GM19099 (cell line): ENCODE measurements around the gene HOXD13.

Experiments used
- POLR2A ChIP-seq: IDR thresholded peaks from 3 replicates; pipeline ENCODE4 v1.6.1; 2011; ENCODE audit warnings: low read depth; ENCODE audit not compliant: insufficient read length; ENCODE audit errors: extremely low read depth

HOXD13 gene

GRCh38 chr2:176092270-176093144, at the start of gene HOXD13:
TSS of gene HOXD13 (plus strand) at chr2:176092721. CDS start at chr2:176092891, 170 bp downstream.
- TF ChIP-seq POLR2A = no peak

- no peak for TF ChIP-seq POLR2A
These were observed 36.1 kb upstream of the HOXD13 start for GRCh38 chr2:176056406-176056805.

GRCh38 chr2:176063958-176064357, 28.6 kb upstream of the HOXD13 start:
- TF ChIP-seq POLR2A = no peak

DNA sequence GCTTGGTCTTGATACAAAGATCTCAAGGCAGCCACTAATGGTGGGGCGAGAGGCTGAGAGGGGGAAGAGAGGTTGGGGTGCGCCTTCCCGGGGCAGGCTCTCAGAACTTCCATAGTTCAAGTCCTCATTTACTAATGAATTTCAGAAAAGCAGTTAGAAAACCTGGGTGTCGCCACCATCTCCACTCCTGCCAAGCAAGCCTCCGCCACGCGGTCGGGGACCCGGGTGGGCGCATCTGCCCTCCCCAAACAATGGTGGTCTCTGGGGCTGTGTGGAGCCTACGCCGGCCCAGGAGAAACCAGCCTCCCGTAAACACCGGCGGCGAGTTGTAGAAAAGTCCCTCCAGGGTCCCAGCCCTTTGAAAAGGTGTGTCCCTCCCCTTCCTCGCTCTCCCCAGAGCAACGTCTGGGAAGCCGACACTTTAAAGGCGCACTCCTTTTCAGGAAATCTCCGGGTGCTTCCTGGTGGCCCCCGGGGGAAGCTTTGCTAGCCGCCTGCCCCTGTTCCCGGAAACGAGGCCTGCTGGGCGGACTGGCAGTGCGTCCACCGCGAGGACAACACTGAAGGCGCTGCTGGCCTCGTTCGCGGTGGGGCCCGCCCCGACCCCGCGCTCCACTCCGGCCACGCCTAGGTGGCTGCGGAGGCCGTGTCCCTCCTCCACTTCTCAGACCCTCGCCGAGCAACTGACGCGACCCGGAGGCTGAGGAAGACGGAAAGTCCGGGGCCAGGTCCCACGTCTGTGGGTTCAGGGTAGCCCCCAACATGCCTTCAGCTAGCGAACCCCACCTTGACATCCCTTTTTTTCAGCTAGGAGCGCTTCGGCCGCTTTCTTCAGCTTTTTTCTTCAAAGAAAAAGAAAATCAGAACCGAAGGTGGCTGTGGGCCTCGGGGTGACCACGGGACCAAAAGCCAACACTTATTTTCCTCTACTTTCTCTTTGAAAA, 25.6 kb upstream of the HOXD13 start:
- no peak for TF ChIP-seq POLR2A

DNA sequence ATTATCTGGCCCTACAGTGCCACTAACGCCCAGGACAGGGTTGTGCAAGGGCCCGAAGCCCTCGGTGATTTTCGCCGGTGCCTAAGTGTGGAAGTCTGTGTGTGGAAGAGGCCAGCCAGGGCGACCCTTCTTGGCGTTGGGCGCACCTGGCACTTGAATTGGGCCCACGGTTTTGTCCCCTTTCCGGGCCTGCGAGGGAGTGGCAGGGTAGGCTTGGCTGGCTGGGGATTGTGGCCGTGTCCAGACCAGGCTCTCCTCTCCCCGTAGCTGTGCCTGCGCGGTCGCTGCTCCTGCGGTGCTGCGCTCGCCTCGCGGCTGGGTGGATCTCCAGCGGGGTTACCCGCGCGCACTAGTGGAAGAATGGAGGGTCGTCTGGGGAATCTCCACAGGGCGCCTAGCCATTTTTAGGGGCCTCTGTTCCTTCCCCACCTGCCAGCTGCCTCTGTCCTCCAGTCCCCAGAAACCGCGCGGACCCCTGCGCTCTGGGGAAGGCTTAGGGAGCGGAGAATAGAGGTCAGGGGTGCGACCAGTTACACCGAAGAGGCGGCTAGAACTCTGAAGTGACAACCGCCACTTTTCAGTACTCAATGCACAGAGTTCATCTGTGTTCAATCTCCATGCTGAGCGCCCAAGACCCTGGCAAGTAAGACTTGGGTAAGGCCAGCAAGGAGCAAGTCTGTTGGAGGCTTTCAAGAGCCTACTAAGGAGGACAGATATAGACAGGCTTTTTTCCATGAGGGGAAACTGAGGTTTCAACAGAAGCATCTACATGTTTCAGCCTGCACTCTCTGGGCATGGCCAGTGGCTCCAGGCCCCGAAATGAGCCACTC, 24.7 kb upstream of the HOXD13 start:
- no peak for TF ChIP-seq POLR2A

DNA sequence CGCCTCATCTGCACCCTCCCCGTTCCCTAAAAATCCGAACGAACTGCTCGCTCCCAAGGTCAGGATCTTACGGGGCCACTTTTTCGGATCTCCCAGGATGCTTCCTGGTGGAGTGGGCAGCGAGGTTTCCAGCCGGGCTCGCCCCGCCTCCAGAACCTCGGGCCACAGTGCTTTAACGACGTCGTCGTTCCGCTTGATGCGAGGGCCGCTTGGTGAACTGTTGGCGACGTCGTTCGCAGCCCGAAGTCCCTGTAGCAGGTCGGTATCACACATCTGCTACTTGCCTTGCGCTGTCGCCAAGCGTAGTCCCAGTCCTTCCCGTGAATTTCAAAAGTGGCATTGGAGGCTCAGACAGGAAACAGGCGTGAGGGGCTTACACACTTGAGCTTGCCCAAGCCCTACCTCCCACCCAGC, 24.1 kb upstream of the HOXD13 start:
- TF ChIP-seq POLR2A = no peak

GRCh38 chr2:176071330-176072291, 20.9 kb upstream of the HOXD13 start:
- no peak for TF ChIP-seq POLR2A

DNA sequence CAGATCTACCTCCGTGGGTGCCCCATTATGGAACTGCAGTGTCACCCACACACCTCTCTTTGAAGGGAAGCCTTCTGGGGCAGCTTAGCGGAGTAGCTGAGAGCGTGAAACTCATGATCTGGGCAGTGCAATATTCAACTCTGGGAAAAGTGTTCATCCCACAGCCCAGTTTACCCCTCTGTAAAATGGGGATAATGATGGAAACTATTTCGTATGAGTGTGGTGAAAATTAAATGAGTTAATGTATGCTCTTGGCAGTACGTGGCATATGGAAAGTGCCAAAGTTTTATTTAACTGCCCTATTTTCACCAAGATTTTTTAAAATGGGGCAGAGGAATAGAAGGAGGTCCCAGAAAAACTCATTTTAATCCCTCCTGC, 20.2 kb upstream of the HOXD13 start:
- TF ChIP-seq POLR2A = no peak

DNA sequence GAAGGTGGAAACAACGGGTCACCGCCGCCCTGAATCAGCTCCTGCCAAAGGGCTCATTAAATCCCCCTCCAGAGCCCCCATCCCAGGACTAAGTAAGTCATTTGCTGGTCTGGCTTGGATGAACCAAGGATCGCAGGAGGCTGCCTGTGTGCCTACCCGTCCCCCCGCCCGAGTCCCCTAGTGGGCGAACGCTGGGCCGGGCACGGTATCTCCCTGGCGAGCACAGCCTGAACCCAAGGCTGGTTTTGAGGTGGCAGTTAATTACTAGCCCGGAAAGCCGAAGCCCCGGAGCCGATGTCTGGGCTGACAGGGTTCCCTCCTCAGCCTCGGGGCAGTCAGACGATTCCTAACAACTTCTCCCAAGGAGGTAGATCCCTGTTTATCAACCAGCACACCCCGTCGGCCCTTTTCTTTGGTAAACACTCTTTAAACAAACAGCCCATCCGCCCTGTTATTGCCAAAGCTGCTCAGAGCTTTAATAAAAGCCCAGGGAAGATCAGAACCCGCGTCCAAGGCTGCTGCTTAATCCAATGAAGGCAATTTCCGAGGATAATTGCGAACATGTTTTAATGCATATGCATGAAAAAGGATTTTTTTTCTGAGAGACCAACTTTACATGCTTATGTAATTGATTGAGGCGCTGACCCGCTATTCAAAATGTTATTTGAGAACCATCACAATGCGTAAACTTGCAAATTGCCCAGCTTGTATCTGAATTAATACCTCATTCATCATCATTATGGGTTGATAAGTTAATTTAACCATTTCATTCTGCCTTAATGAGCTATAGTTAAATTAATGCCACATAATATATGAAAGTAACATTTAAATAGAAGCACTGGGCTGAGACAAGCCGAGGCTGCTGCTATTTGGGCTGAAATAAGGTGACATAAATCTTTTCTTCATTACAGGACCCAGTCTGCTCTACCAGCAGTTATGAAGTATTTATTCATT, 19.3 kb upstream of the HOXD13 start:
- TF ChIP-seq POLR2A = no peak

- no peak for TF ChIP-seq POLR2A
These were observed 17.5 kb upstream of the HOXD13 start for GRCh38 chr2:176074919-176075425.

DNA sequence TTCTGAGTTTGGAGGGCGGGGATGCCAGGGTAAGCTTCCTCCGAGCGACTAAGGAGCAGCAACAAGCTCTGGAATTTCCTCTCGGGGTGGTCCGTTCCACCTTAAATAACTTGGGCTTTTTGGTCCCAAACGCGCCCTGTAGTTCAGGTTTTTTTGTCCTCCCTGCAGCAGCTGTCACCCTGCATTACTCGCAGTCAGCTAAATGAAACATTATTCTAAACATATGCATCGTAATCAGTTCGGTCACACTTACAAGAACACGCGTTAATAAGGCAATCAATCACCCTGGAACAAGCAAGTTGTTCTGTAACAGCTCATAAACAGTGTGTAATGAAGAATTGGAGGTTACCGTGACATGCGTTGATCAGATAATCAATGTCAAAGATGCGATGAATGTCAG, 17.0 kb upstream of the HOXD13 start:
- no peak for TF ChIP-seq POLR2A

- no peak for TF ChIP-seq POLR2A
These were observed 16.5 kb upstream of the HOXD13 start for GRCh38 chr2:176076063-176076462.

DNA sequence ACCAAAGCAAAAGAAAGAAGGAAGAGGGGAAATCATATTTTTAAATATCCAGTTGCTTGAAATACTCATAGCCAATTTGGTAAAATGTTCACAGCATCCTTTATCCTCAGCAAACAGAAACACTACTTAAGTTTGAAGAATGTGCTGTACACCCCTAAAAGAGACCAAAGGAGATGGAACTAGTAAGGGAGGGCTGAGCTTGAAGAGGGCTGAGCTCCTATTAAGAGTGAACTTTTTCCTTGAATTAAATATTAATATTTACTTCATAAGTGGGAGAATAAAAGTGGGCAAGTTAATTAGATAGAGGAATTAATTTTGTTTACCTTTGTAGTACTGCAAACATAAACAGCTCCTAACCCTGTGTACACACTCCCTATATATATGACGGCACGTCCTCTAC, 15.7 kb upstream of the HOXD13 start:
- no peak for TF ChIP-seq POLR2A
